HepG2 (cell line): ENCODE results near the gene TRIM10. TPM values are rescaled to one million over a fixed set of nuclear protein-coding genes. Genes with fewer than 3 reads are reported as not detected.

Experiments
- FIP1L1 ChIP-seq: fragments of 200-400 bp; formaldehyde crosslinking; IDR thresholded peaks from 2 replicates; pipeline ENCODE4 v1.6.1; 2018; ENCODE audit warnings: low read depth, mild to moderate bottlenecking, low read length, moderate library complexity, borderline replicate concordance; ENCODE audit not compliant: insufficient read depth
- FOXA1 ChIP-seq, 2 experiments: fragments of 450-650 bp in 1 of 2; sonication (generic) in 1 of 2; formaldehyde crosslinking in 1 of 2; IDR thresholded peaks; 2 replicates each; pipeline versions ENCODE4 v1.4.0 to v1.6.1; 2016 to 2020; ENCODE audit warnings: missing genetic modification reagents in 1 of 2
- ISL2 ChIP-seq: sonication (generic); formaldehyde crosslinking; IDR thresholded peaks from 2 replicates; pipeline ENCODE4 v1.5.0; 2020; ENCODE audit warnings: missing genetic modification reagents
- KDM3A ChIP-seq: IDR thresholded peaks from 2 replicates; pipeline ENCODE4 v1.6.1; 2018; ENCODE audit warnings: low read depth, missing compliant biosample characterization
- MED1 ChIP-seq: sonication (generic); formaldehyde crosslinking; IDR thresholded peaks from 2 replicates; pipeline ENCODE4 v1.4.0; 2020; ENCODE audit warnings: missing genetic modification reagents
- ZMYM2 ChIP-seq: sonication (generic); formaldehyde crosslinking; IDR thresholded peaks from 2 replicates; pipeline ENCODE4 v1.8.0; 2022; ENCODE audit warnings: mild to moderate bottlenecking, missing genetic modification reagents
- polyA plus RNA-seq, 8 experiments: library from polyadenylated mRNA; depleted of rRNA in 3 of 8; stranded (reverse) in 7 of 8; unstranded in 1 of 8; fragments of >200 nt; fragmentation: Illumina TruSeq in 4 of 8; extraction: Trizol in 4 of 8; gene quantifications; 2 replicates each; pipeline versions ENCODE4 v1.2.1 to v1.2.3, GENCODE V29; 2011 to 2016; ENCODE audit warnings: low read depth in 4 of 8, missing spikeins in 1 of 8, mixed read lengths in 1 of 8; ENCODE audit not compliant: insufficient read depth in 1 of 8
- total RNA-seq, 5 experiments: library from RNA; depleted of rRNA; stranded (reverse); fragments of >200 nt; fragmentation: Illumina TruSeq; extraction: Trizol; gene quantifications; 2 replicates each; pipeline ENCODE4 v1.2.3, GENCODE V29; 2016; ENCODE audit warnings: low read depth in 1 of 5
- TF ChIP-seq, protein P1 (sequence below): sonication (generic); formaldehyde crosslinking; IDR thresholded peaks from 2 replicates; pipeline ENCODE4 v1.9.0; 2021; ENCODE audit warnings: missing genetic modification reagents, borderline replicate concordance
- TF ChIP-seq, protein P2 (sequence below): sonication (generic); formaldehyde crosslinking; IDR thresholded peaks from 2 replicates; pipeline ENCODE4 v1.5.0; 2020; ENCODE audit warnings: mild to moderate bottlenecking, missing genetic modification reagents
- TF ChIP-seq, protein P3 (sequence below), 2 experiments: sonication (generic) in 1 of 2; formaldehyde crosslinking in 1 of 2; IDR thresholded peaks; 2 replicates each; pipeline versions ENCODE4 v1.4.0 to v1.6.1; 2016 to 2020; ENCODE audit warnings: borderline replicate concordance in 1 of 2, low read depth in 1 of 2, mild to moderate bottlenecking in 1 of 2, missing genetic modification reagents in 1 of 2
- TF ChIP-seq, protein P4 (sequence below): IDR thresholded peaks from 2 replicates; pipeline ENCODE4 v1.6.1; 2012; ENCODE audit warnings: inconsistent platforms
- TF ChIP-seq, protein P5 (sequence below): sonication (generic); formaldehyde crosslinking; IDR thresholded peaks from 2 replicates; pipeline ENCODE4 v1.5.0; 2020; ENCODE audit warnings: mild to moderate bottlenecking, missing genetic modification reagents, moderate library complexity

Gene TRIM10
- total and polyA plus RNA-seq, 2 of the 13 experiments (the other 11 are each of a cell fraction or from before 2014, with no cell fraction given) = 4.1 to 6.8 TPM

DNA sequence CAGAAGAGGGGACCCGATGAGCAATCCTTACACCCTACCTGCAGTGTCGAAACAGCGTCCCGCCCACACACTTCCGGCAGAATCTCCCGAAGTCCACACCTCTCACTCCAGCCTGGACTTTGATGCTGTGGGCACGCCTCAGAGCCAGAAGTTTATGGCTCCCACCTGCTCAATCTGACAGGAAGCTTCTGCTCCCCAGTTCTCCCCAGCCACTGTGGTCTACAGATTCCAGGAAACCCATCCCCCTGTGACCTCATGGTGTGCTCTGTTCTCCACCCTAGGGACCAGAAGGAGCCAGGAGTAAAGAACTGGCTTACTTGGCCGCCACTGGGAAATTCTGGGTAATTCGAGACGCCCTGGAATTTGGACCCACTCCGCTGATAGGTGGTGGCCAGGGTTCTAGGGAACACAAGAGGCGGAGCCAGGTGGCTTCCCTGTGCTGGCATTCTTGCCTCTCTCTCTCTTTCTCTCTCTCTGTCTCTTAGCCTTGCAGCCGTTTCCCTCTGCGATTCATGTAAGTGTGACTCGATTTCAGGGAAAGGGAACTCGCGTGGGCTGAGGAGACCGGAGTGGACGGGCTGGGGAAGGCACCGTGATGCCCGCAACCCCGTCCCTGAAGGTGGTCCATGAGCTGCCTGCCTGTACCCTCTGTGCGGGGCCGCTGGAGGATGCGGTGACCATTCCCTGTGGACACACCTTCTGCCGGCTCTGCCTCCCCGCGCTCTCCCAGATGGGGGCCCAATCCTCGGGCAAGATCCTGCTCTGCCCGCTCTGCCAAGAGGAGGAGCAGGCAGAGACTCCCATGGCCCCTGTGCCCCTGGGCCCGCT lies 2.3 kb upstream of the TRIM10 start, which contains the start of gene TRIM15 (continued):
- TF ChIP-seq, protein P1, sequence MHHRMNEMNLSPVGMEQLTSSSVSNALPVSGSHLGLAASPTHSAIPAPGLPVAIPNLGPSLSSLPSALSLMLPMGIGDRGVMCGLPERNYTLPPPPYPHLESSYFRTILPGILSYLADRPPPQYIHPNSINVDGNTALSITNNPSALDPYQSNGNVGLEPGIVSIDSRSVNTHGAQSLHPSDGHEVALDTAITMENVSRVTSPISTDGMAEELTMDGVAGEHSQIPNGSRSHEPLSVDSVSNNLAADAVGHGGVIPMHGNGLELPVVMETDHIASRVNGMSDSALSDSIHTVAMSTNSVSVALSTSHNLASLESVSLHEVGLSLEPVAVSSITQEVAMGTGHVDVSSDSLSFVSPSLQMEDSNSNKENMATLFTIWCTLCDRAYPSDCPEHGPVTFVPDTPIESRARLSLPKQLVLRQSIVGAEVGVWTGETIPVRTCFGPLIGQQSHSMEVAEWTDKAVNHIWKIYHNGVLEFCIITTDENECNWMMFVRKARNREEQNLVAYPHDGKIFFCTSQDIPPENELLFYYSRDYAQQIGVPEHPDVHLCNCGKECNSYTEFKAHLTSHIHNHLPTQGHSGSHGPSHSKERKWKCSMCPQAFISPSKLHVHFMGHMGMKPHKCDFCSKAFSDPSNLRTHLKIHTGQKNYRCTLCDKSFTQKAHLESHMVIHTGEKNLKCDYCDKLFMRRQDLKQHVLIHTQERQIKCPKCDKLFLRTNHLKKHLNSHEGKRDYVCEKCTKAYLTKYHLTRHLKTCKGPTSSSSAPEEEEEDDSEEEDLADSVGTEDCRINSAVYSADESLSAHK = no peak
- TF ChIP-seq, protein P2, sequence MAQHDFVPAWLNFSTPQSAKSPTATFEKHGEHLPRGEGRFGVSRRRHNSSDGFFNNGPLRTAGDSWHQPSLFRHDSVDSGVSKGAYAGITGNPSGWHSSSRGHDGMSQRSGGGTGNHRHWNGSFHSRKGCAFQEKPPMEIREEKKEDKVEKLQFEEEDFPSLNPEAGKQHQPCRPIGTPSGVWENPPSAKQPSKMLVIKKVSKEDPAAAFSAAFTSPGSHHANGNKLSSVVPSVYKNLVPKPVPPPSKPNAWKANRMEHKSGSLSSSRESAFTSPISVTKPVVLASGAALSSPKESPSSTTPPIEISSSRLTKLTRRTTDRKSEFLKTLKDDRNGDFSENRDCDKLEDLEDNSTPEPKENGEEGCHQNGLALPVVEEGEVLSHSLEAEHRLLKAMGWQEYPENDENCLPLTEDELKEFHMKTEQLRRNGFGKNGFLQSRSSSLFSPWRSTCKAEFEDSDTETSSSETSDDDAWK (CRISPR knock-in tag) = no peak
- TF ChIP-seq FIP1L1 (no peak), ISL2 (CRISPR knock-in tag) (peak; percentile 73), MED1 (peak; percentile 75; the same call in 1 of the 2 replicates), FOXA1 (IDR thresholded peaks at IDR 0.05) (no peak), FOXA1 (CRISPR knock-in tag; IDR thresholded peaks at IDR 0.05) (no peak; the same call in 1 of the 2 replicates), ZMYM2 (CRISPR knock-in tag) (peak; percentile 6; the same call in 1 of the 2 replicates), KDM3A (CRISPR knock-in tag) (peak; percentile 17; the same call in 1 of the 2 replicates)
- TF ChIP-seq, protein P3, sequence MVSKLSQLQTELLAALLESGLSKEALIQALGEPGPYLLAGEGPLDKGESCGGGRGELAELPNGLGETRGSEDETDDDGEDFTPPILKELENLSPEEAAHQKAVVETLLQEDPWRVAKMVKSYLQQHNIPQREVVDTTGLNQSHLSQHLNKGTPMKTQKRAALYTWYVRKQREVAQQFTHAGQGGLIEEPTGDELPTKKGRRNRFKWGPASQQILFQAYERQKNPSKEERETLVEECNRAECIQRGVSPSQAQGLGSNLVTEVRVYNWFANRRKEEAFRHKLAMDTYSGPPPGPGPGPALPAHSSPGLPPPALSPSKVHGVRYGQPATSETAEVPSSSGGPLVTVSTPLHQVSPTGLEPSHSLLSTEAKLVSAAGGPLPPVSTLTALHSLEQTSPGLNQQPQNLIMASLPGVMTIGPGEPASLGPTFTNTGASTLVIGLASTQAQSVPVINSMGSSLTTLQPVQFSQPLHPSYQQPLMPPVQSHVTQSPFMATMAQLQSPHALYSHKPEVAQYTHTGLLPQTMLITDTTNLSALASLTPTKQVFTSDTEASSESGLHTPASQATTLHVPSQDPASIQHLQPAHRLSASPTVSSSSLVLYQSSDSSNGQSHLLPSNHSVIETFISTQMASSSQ (IDR thresholded peaks at IDR 0.05; ENCODE audit: low read depth) = 0 out of 2 replicates have a peak, but pooled peaks have one; percentile 24
- TF ChIP-seq, protein P3 (CRISPR knock-in tag; IDR thresholded peaks at IDR 0.05; ENCODE audit: borderline replicate concordance) = peak; percentile 76; the same call in 1 of the 2 replicates
- TF ChIP-seq, protein P4, sequence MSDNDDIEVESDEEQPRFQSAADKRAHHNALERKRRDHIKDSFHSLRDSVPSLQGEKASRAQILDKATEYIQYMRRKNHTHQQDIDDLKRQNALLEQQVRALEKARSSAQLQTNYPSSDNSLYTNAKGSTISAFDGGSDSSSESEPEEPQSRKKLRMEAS = peak; percentile 57
- TF ChIP-seq, protein P5, sequence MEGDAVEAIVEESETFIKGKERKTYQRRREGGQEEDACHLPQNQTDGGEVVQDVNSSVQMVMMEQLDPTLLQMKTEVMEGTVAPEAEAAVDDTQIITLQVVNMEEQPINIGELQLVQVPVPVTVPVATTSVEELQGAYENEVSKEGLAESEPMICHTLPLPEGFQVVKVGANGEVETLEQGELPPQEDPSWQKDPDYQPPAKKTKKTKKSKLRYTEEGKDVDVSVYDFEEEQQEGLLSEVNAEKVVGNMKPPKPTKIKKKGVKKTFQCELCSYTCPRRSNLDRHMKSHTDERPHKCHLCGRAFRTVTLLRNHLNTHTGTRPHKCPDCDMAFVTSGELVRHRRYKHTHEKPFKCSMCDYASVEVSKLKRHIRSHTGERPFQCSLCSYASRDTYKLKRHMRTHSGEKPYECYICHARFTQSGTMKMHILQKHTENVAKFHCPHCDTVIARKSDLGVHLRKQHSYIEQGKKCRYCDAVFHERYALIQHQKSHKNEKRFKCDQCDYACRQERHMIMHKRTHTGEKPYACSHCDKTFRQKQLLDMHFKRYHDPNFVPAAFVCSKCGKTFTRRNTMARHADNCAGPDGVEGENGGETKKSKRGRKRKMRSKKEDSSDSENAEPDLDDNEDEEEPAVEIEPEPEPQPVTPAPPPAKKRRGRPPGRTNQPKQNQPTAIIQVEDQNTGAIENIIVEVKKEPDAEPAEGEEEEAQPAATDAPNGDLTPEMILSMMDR (CRISPR knock-in tag) = 0 out of 2 replicates have a peak, but pooled peaks have one; percentile 11
